Measurements from ENCODE around the gene RPL10.

Gene RPL10

DNA sequence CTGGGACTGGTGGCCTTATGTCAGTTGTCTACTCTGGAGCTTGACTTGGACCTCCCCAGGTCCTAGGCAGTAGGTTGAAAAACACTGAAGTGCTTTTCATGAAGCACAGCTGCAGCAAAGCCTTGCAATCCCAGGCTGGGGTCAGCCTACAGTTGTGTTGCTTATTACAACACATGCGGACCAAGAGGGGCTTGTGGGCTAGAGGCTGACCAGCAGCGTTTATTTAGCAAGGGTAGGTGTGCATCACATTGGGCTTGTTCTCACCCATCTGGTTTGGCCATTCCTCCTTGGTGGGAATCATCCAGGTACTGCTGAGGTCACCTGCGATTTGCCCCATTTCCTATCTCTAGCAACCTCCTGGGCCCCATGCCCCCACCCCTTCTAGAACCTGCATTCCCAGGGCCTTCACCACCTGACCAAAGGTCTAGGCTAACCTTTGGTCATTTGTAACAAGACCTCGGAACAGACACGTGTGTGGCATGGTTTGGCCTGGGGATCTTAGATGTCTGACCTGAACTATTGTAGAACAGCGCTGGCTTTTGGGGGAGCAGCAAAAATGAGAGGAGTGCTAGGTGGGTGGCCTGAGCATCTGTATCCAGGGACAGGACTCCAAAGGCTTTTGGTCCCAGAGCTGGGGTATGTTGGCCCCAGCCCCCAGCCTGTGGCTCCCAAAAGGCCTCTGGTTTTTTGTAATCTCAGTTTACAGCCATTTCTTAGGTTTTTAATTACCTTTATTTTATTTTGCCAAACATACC lies 3.0 kb downstream of the RPL10 start:
- TF ChIP-seq, protein P1, sequence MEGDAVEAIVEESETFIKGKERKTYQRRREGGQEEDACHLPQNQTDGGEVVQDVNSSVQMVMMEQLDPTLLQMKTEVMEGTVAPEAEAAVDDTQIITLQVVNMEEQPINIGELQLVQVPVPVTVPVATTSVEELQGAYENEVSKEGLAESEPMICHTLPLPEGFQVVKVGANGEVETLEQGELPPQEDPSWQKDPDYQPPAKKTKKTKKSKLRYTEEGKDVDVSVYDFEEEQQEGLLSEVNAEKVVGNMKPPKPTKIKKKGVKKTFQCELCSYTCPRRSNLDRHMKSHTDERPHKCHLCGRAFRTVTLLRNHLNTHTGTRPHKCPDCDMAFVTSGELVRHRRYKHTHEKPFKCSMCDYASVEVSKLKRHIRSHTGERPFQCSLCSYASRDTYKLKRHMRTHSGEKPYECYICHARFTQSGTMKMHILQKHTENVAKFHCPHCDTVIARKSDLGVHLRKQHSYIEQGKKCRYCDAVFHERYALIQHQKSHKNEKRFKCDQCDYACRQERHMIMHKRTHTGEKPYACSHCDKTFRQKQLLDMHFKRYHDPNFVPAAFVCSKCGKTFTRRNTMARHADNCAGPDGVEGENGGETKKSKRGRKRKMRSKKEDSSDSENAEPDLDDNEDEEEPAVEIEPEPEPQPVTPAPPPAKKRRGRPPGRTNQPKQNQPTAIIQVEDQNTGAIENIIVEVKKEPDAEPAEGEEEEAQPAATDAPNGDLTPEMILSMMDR (conservative IDR thresholded peaks at IDR 0.05; ENCODE audit: low read length) = no peak
- peak; percentile 29 for DNase-seq (ENCODE audit: low read depth)
- H3K4me3 ChIP-seq (ENCODE audit: low read length) = no peak overlapping the region

DNA sequence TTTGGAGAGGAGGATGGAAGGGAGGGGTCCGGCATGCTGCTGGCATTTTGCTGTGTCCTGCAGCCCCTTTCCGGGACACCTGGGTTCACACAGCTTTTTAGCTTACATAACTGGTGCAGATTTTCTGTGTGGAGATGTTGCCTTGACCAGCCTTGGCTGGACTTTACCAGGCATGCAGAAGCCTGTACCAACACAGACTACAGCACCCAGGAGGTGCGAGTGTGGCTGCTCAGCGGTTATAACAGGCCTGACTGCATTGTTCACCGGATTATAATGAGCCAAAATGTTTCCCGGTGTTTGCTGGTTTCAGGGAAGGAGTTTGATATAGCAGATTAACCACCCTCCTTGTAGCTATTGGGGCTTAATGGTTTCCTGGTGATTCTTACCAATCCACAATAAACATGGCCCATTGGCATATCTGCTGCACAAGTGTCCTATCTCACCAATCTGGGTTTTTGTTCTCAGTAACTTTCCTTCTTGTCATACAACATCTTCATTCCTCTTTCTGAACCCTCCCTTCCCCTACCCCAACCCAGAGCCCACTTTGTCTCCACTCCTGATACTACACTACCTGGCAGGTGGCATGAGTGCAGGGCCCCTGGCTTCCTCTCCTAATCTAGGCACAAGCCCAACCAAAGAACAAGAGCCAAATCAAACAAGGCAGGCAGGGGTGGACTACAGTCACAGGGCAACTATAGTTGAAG lies 3.9 kb downstream of the RPL10 start:
- TF ChIP-seq, protein P1 (conservative IDR thresholded peaks at IDR 0.05; ENCODE audit: low read length) = no peak
- no peak for DNase-seq (ENCODE audit: low read depth)
- no peak overlapping the region for H3K4me3 ChIP-seq (ENCODE audit: low read length)

DNA sequence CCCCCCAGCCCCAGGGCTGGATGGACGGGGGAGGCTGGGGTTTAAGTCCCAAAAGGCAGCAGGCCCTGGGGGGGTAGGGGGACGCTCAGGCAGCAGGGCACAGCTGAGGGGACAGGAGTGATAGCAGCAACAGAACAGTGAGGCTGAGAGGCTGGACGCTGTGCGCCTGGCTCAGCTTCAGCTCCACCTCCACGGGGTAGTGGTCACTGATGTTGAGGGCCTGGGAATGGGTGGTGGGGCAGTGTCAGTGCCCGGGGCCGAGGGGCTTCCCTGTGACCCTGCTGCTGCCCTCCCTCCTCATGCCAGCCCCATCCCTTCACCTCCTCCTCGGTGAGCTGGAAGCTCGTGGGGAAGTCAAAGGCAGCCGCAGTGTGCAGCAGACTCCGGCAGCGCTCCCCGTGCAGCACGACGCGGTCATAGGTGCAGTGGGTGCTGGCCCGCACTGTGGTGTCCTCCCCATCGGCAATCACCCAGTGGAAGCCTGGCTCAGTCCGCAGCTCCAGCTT lies 4.5 kb downstream of the RPL10 start:
- no peak overlapping the region for H3K4me3 ChIP-seq (ENCODE audit: low read length)
- TF ChIP-seq, protein P1 (conservative IDR thresholded peaks at IDR 0.05; ENCODE audit: low read length) = no peak
- no peak for DNase-seq (ENCODE audit: low read depth)

DNA sequence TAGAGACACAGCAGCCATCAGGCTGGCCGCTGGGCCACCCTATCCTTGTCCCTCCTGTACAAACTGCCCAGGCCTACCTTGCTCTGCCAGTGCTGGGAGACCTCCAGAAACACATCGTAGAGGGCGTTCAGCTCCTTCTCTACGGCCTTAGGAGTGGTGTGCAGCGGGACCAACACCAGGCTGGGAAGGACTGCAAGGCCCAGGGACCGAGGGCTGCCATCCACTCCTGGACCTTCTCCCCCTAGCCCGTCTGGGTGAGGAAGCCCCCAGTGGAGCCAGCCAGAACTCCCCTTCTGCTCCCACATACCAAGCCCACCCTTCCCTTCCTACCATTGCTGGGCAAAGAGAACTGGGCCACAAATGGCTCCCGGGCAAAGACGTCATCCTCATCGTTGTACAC lies 5.0 kb downstream of the RPL10 start:
- TF ChIP-seq, protein P1 (conservative IDR thresholded peaks at IDR 0.05; ENCODE audit: low read length) = no peak
- no peak overlapping the region for H3K4me3 ChIP-seq (ENCODE audit: low read length)
- no peak for DNase-seq (ENCODE audit: low read depth)

DNA sequence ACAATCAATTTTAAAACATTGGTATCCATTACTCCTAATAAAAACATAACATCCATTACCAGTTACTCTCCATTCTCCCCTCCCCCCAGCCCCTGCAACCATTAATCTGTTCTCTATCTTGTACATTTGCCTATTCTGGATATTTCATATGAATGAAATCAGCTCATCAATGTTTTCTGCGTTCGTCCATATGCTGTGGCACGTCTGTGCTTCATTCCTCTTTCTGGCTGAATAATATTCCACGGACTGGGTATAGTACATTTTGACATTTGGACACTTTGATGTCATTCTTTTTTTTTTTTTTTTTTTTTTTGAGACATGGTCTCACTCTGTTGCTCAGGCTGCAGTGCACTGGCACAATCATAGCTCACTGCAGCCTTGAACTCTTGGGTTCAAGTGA lies 5.7 kb downstream of the RPL10 start:
- DNase-seq (ENCODE audit: low read depth) = no peak
- TF ChIP-seq, protein P1 (conservative IDR thresholded peaks at IDR 0.05; ENCODE audit: low read length) = no peak
- no peak overlapping the region for H3K4me3 ChIP-seq (ENCODE audit: low read length)

DNA sequence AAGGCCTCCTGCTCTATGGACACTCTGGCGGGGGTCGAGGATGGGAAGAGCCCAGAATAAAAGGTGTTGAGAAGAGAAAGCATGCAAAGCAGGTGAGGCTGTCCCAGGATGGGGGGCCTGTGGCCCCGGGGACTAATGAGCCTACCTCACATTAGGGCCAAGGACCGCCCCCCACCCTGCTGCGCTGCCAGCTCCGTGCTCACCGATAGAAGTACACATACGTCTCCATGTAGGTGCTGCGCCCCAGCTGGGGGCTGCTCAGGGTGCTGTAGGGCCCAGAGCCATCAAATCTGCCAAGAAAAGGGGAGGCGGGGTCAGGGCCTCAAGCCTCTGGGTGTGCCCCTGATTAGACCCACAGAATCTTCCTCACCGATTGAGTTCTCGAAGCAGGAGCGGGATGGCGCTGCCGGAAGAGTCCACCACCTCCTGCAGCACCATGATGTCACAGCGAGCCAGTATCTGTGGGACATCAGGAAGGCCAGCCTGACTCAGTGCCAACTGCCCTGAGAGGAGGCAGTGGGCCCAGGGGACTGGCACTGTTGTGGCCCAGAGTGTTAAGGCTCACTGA lies 6.5 kb downstream of the RPL10 start:
- no peak for DNase-seq (ENCODE audit: low read depth)
- no peak overlapping the region for H3K4me3 ChIP-seq (ENCODE audit: low read length)
- TF ChIP-seq, protein P1 (conservative IDR thresholded peaks at IDR 0.05; ENCODE audit: low read length) = no peak

Data from AG10803 (cell line).